Endometrial microvascular endothelial cells (primary cell): ENCODE results near the gene MBTPS1. TPM values are rescaled to one million over a fixed set of nuclear protein-coding genes. Genes with fewer than 3 reads are reported as not detected.

Experiments
- in situ Hi-C: cut with HindIII; loops from 2 replicates; pipeline ENCODE4 v1.10.0; 2017; ENCODE audit warnings: low sequenced_read_pairs, low pct_unique_long_range_greater_than_20kb; ENCODE audit errors: inconsistent ontology term
- total RNA-seq: library from RNA; depleted of rRNA; stranded (reverse); fragments of >200 nt; gene quantifications from one replicate; pipeline ENCODE4 v1.2.3, GENCODE V29; 2015; ENCODE audit errors: inconsistent ontology term

The MBTPS1 gene
- total RNA-seq, 1 donor from 2014 or later = 135 TPM

DNA sequence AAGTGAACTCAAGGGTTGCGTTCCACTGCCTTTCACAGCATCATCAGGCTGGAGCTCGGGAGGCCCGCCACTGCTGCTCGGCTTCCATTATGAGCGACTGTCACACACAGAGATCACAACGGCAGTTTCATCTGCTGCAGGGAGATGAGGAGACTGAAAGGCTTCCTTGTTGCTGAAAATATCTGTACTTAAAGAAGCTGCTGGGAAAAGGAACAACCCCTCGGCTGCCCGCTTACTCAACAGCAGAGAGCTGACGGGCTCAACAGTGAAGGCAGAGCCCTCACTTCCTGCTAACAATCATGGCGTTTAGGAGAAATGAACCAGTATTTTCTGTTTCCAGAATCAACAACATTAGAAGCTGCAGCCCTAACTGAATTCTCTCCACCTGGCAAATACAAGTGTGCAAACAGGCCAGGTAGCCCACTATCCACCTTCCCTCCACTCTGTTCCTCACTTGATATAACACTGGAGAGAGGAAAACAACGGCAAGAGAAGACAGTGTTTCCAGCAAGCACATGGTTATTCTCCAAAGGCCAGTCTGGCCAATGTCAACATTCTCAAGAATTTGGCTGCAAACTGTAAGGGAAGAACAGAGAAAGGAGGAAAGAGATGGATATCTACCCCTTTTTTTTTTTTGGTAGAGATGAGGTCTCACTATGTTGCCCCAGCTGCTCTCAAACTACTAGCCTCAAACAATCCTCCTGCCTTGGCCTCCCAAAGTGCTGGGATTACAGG is 33.7 kb downstream of the MBTPS1 start:
- in situ Hi-C loops = no loop called here

DNA sequence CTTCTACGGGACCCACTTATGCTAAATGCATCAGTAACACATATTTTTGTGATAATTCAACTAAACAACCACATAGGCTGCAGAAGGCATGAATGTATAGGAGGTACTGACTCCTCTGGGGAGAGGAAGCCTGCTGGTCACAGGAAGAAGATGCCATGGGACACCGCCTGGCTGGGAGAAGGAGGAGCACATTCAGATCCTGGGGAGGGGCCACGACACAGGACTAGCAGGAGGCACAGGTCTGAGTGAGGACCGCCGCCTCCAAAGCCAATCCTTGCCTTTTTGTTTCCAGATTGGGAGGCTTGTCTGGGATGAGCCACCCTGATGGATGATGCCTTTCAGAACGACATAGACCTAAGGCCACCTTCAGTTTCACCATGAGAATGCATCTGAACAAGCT is 34.6 kb downstream of the MBTPS1 start:
- in situ Hi-C loops = no loop called here

DNA sequence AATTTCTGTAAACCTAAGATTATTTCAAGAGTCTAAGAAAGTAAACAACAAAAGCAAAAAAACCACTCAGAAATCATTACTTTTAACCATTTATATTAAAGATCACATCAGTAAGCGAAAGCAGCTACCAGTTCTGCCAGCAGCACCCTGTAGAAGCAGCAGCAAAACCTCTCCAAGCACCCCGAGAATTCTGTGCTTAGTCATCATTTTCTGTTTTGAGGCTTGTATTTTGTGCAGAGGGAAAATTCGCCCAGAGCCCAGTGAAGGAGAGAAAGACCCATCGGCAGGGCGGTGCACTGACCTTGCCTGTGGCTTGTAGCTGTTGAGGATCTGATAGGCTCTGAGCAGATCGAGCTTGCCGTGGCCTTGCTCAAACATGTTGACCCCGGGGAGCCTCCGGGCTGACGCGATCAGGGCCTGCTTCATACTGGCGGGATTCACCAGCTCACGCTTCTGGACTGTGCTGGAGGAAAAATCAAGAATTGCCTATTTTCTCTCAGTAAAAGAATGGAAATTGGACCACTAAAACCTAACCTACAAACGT is 35.2 kb downstream of the MBTPS1 start:
- in situ Hi-C loops = no loop called here

DNA sequence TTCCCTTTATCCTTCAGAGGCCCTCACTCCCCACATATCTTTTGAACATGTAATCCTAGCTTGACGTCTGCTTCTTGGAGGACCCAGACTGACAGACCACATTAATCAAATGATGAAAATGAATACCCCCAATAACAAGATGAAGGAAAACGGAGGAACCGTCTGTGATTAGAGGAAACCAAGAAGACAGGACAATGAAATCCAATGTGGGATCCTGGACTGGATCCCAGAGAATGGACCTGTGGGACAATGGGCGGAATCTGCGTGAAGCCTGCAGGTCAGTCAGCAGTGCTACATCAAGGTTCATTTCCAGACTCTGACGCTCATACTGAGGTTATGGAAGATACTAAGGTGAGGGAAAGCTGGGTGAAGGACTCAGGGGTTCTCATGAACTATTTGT is 35.9 kb downstream of the MBTPS1 start:
- in situ Hi-C loops = no loop called here

DNA sequence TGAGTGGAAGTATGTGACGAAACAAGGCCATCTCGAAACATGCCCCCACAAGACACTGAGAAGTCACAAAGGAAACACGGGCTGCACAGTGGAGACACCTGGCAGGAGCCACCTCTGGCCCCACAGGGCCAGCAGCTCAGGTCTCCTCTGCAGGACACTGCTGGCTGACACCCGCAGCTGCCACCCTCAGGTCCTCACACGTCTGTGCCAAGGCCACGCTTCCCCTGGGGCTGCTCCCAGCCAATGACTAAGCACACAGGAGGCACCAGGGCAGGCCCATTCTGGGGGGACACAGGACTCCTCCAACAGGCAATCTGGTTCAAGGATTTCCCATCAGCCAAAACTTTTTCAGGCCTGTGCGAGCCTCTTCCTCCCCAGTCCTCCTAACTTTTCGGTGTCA is 36.4 kb downstream of the MBTPS1 start:
- in situ Hi-C loops = no loop called here

DNA sequence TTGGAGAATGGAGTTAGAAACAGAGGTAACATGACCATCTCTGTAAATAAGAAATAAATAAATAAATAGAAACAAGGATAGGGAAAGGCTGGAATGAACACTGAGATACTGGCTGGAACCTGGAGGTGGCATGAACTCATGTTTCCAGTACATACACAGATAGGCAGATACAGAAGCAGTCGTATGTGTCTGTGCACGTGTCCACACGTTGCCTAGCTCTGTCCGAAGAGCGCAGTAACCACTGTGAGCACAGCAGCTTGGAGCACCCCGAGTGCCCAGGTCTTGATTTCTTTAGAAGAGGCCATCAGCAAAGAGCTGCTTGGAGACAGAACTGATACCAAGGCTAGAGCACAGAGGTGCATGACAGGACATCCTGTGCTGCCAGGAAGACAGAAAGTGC is 37.1 kb downstream of the MBTPS1 start:
- in situ Hi-C loops = no loop called here

DNA sequence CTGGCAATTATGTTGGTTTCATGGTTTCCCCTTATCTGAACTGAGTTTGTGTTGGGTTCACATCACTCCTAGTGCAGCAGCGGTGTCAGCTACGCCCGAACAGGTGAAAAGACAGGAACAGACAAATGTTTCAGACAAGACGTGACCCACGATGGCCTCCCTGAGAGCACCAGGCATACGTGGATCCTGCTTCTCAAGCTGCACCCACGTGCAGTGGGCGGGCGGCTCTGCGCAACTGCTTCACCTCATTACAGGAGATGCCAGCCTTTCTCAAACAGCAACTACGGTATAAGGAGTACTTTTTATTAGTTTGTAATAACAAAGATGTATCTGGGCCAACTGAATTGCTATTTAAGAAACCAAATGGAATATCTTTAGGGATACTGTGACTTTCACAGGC is 41.4 kb downstream of the MBTPS1 start:
- in situ Hi-C loops = no loop called here

DNA sequence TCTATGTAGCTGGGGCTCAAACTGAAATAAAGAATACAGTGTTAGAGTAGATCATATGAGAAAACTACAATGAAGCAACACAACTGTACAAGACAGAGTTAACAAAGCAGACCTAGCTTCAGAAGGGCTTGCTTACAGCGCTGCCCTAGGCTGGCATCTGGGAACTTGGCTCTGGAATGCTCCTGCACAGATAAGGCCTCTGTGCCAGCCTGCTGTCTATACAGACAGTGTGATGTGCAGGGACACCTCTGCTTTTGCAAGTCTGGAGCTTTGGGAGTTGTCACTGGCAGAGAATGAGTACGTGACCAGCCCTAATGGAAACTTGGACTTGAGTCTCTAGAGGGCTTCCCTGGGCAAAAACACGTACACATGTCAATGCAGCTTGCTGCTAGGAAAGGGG is 42.0 kb downstream of the MBTPS1 start:
- in situ Hi-C loops = no loop called here

DNA sequence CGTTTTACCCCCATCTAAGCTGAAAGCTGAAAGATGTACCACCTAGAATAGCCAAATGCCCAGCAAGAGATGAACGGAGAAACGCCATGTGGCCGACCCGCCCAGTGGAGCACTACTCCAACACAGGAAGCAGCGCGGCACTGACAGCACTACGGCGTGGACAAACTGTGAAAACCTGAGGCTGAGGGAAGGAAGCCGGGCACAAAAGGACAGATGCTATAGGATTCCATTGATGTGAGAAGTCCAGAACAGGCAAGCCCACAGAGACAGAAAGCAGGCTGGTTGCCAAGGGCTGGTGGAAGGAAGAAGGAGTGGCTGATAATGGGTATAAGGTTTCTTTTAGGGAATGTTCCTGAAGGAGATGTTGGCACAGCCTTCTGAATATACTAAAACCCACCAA is 44.7 kb downstream of the MBTPS1 start:
- in situ Hi-C loops = no loop called here

DNA sequence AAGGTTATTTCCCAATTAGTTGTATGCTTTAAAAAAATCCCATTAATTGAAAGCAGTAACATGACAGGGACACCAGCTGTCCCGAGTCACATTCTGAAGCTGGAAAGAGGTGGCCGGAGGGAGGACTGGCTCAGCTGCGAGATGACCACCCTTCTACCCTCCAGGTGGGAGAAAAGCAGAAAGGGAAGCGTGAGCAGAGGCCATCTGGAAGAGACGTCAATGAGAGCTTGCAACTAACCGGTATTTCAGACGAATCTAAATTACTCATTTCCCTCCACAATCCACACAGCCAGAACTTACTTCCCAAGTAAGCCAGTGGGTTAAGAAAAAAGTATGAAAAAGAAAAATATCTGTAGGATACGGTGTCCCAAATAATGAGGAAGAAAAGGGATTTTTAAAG is 45.6 kb downstream of the MBTPS1 start:
- in situ Hi-C loops = no loop called here

DNA sequence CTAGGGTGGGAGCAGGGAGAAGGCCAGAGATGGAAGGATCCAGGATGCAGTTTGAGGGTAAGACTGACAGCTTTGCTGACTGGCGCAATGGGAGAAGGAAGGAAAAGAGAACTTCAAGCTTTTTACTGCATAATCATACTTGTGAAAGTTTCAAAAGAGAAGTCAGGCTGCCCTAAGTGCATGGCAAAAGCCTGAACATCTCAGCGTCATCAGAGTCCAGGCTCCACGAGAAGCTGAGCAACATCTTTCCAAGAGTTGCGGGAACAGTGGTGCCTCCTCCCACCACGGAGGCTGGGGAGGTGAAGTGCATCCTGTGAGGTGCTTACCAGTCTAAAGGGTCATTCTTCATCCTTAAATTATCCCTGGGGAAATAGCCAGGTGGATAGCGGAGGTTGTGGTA is 47.2 kb downstream of the MBTPS1 start:
- in situ Hi-C loops = no loop called here

DNA sequence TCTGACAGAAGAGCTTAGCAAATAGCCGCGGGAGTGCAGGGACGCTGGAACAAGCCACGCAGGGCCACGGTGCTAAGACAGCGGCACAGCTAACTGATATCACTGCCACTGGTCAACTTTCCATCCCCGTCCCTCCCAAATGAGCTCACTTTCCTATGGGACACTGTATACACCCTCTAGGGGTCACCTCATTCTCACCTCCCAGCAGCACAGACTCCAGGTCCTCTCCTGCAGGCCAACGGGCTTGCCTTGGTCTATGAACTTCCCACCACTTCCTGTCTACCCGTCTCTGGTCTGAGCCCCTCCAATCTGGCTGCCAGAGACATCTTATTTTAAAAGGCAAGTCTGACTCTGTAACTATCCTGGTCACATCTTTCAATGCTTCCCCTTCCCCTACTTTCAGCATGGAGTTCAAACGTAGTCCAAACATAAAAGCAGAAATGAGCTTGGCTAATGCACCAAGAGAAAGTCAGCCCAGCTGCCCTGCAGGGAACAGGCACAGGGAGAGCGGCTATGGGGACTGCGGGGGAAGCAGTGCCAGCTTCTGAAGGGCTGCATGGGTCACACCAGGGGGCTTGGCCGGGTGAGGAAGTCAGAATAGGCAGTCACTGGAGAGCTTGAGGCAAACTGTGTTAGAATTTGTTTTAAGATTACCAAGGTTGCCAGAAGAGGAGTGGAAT is 47.8 kb downstream of the MBTPS1 start:
- in situ Hi-C loops = no loop called here

DNA sequence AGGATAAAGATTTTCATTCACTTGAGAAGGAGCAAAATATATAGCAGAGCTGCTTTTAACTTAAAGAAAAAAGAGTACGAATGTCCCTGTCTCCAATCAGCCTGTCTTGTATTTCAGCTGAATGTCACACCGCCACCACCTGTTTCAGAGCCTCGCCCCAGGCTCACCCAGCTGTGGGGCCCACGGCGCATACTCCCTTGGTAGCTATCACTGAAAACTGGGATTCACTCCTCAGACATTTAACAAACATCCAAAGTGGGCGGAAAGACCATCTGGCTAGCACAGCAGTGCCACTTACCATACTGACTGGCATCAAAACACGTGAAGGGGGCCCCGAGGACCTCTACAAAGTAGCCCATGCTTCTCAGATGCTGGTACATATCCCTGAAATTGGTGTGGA is 48.7 kb downstream of the MBTPS1 start:
- in situ Hi-C loops = no loop called here

DNA sequence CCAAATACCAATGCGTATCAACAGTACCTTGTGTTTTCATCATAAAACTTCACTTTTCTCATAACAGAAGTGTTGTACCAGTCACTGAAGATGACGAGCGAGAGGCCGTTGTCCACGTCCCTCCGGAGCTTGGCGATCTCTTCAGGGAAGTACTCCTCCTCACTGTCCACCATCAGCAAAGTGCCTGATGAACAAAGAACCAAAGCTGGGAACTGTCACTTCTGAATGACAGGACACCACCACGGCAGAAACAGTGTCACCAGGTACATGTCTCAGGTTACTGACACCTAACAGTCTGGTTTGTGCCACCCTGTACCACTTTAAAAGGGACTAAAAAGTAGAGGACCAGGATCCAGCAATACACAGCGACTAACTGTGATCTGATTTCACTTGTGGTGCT is 49.1 kb downstream of the MBTPS1 start:
- in situ Hi-C loops = no loop called here

DNA sequence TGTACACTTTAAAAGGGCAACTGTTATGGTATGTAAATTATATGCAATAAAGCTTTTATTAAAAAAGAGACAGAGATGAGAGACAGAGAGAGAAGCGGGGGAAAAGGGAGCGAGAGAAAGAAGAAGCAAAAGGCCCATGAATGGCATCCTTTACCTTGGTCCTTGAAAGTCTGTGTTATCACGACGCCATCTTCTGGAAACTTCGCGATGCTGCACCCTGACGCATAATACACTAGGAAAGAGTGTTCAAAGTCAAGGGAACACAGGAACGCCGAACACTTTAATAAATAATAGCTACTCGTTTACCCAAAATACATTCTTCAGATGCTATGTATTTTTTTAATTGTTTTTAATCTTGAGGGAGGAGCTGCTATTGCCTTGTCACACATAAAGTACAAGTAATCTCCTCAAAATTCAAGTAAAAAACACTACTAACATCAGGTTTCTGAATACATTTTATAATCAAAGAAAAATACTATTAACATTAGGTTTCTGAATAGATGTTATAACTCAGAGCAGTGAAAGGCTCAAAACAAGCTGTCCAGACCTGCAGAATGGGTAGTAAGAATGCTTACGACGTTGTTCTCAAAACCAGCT is 51.1 kb downstream of the MBTPS1 start:
- in situ Hi-C loops = no loop called here

DNA sequence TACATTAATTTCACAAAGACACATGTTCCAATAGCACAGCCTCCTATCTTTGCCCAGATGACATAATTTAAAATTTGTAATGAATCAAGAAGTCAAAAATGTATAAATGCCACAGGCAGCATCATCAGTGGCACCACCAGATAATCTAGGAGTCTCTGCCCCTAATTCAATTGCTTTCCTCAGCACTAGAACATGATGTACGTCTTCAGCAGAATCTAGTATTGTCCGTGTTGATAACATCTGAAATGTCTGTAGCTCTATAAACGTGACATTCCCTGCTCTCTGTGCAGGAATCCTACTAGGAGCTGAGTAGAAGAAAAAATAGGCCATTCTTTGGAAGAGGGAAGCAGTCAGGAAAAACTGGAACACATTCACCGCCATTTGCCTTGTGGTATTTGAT is 52.8 kb downstream of the MBTPS1 start:
- in situ Hi-C loops = no loop called here

DNA sequence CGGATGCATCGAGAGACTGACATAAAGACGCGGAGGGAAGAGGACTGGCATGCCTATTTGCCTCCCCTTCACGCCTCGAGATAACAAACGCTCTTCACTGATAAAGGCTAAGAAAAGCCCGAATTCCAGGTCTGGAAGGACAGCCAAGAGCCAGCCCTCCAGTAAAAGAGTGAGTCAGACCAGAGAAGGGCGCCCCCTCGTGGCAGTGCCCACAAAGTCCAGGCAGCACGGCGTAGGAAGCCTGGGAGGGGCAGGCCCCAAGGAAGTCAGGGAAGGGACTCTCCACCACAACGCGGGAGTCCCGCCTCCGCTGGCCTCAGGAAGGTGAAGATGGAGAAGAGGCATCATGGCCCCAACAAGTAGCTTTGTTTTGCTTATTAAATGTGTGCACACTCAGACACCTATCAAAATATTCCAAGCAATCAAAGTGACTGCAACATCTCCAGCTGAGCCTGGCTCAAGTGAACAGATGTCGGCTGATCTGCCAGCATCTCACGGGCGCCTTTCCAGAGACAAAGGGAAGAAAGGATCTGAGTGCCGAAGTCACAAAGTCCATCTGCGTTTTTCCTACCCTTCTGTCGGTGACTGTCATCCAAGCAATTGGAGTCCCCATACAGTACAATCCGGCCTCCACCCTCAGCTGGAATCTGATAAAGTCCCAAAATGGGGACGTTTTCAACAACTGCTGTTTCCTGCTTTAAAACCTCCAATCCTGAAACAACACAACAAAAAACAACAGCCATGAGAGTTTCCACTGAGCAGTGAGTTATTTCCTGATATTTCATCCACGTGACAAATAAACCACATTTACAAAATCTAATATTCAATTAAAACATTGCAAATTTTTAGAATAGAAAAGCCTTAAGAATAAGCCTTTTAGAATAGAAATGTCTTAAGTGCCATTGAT is 53.8 kb downstream of the MBTPS1 start:
- in situ Hi-C loops = no loop called here

DNA sequence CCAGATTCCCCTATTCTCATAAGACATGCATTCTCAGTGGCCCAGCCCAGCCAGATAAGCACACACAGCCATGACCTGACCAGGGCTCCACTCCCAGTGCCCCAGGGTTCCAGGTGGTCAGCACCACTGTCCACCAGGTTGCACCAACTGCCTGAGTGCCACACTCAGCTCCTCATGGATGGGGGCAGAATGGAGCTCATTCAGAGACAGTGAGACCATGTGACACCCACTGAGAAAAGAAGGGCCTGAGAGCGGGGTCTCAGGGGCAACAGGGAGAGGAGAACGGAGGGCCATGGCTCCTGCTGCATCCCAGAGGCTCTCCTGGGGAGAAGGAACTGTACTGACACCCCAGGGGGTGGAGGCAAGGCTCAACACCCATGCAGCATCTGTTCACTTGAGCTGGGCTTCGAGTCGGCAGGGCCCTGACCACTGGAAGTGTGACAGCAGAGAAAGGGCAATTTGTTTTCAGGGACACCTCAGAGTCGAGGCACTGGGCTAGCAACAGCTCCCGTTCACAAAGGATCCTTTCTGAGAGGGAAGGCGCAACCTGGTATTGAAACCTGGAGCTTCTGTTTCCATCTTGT is 55.4 kb downstream of the MBTPS1 start:
- in situ Hi-C loops = no loop called here
